H1 (cell line): Measurements from ENCODE around the gene GPR137. TPM values are rescaled to one million over a fixed set of nuclear protein-coding genes. Genes with fewer than 3 reads are reported as not detected.

Source experiments
- USF2 ChIP-seq: IDR thresholded peaks from 2 replicates; pipeline ENCODE4 v1.6.1; 2011; ENCODE audit warnings: low read length, improper control_type of control experiment
- polyA plus RNA-seq, 7 experiments: library from polyadenylated mRNA; depleted of rRNA in 3 of 7; stranded (reverse) in 5 of 7; unstranded in 2 of 7; fragments of >200 nt in 5 of 7; fragments of 200-250 nt in 2 of 7; gene quantifications; 1 replicate in 5 of 7; 2 replicates in 1 of 7; 4 replicates in 1 of 7; pipeline versions ENCODE4 v1.2.1 to v1.2.3, GENCODE V29; 2011 to 2013; ENCODE audit warnings: missing spikeins in 2 of 7, mixed read lengths in 2 of 7
- total RNA-seq: library from RNA; stranded (reverse); fragmentation: NEBNext Ultra II Directional; extraction: Animal tissue kit (Norgen Biotek cat#: 25700); gene quantifications from 2 replicates; pipeline ENCODE4 v1.2.1, GENCODE V29; 2021

The GPR137 gene
- total and polyA plus RNA-seq, 2 of the 8 experiments (the other 6 are each of a cell fraction or from before 2014, with no cell fraction given) = 36.2 to 37.8 TPM

GRCh38 chr11:64256300-64256699, 29.3 kb upstream of the GPR137 start (continued):
- no peak for TF ChIP-seq USF2
- TF ChIP-seq, all 59 proteins: peak for 0
